Endothelial cell of umbilical vein (primary cell): ENCODE data around the gene C5orf15. TPM values are rescaled to one million over a fixed set of nuclear protein-coding genes. Genes with fewer than 3 reads are reported as not detected.

Source experiments
- BruUV-seq: library from RNA; stranded (reverse); fragments of 400-500 nt; replicated peaks from 2 replicates; lab custom pipeline; 2021; lab: Mats Ljungman, UMichigan
- CTCF ChIA-PET: fragments of 300-600, 350-600 bp; sonication (Branson Sonifier 250); formaldehyde crosslinking; loops from one replicate; lab custom pipeline; 2021; ENCODE audit warnings: antibody characterized with exemption, inconsistent platforms; lab: Charles Lee
- POLR2A ChIA-PET: fragments of 300-600, 350-600 bp; sonication (Branson Sonifier 250); formaldehyde crosslinking; loops from one replicate; lab custom pipeline; 2021; ENCODE audit warnings: antibody characterized with exemption, inconsistent platforms; lab: Charles Lee
- DNase-seq: peaks from one replicate; pipeline ENCODE4 v3.0.0-alpha.2; 2011; ENCODE audit warnings: low read depth, low spot score
- FAIRE-seq: peaks from 2 replicates; lab custom pipeline; 2011; peaks lifted over from hg19 to GRCh38; lab: Jason Lieb, UNC
- H2AFZ ChIP-seq: 2 replicates; pipeline ENCODE4 v1.6.0; 2012; ENCODE audit warnings: low read depth, low read length, control low read depth, inconsistent platforms
- H3K27ac ChIP-seq: 2 replicates; pipeline ENCODE4 v1.5.1; 2011; ENCODE audit warnings: low read depth, mild to moderate bottlenecking, control low read depth, low read length, moderate library complexity; ENCODE audit not compliant: insufficient read depth
- H3K27me3 ChIP-seq, 2 experiments: 2 replicates each; pipeline versions ENCODE4 v1.6.0 to v1.6.1; 2011; ENCODE audit warnings: low read length in 2 of 2, mixed read lengths in 1 of 2; ENCODE audit not compliant: control insufficient read depth in 2 of 2, insufficient read depth in 2 of 2
- H3K36me3 ChIP-seq, 2 experiments: 2 replicates in 1 of 2; 3 replicates in 1 of 2; pipeline ENCODE4 v1.5.1; 2011; ENCODE audit warnings: low read length in 2 of 2, mild to moderate bottlenecking in 1 of 2, moderate library complexity in 1 of 2; ENCODE audit not compliant: control insufficient read depth in 2 of 2, insufficient read depth in 2 of 2; ENCODE audit errors: extremely low read depth in 1 of 2
- H3K4me1 ChIP-seq: 3 replicates; pipeline ENCODE4 v1.5.1; 2011; ENCODE audit warnings: mild to moderate bottlenecking, low read length; ENCODE audit not compliant: control insufficient read depth, insufficient read depth; ENCODE audit errors: extremely low read depth
- H3K4me2 ChIP-seq: 2 replicates; pipeline ENCODE4 v1.6.1; 2011; ENCODE audit warnings: low read length, control low read depth, mixed read lengths; ENCODE audit not compliant: insufficient read depth
- H3K4me3 ChIP-seq, 3 experiments: fragments of 200-600 bp in 1 of 3; sonication (generic), shearing (Covaris generic) in 1 of 3; replicated peaks in 1 of 3; 2 replicates each; pipeline ENCODE4 v1.5.1; 2011 to 2016; ENCODE audit warnings: control low read depth in 3 of 3, low read length in 3 of 3, mild to moderate bottlenecking in 2 of 3, inconsistent platforms in 1 of 3, low read depth in 1 of 3, moderate library complexity in 1 of 3; ENCODE audit not compliant: insufficient read depth in 1 of 3
- H3K79me2 ChIP-seq: 2 replicates; pipeline ENCODE4 v1.6.0; 2012; ENCODE audit warnings: low read length, inconsistent platforms; ENCODE audit not compliant: control insufficient read depth, insufficient read depth
- H3K9ac ChIP-seq: replicated peaks from 2 replicates; pipeline ENCODE3; 2011; ENCODE audit warnings: low read length, control low read depth; ENCODE audit not compliant: insufficient read depth; ENCODE audit errors: extremely low read depth
- H3K9me1 ChIP-seq: replicated peaks from 3 replicates; pipeline ENCODE4 v1.6.0; 2011; ENCODE audit warnings: mild to moderate bottlenecking, low read length; ENCODE audit not compliant: control insufficient read depth, insufficient read depth; ENCODE audit errors: extremely low read depth
- H3K9me3 ChIP-seq: replicated peaks from 2 replicates; pipeline ENCODE4 v1.5.1; 2012; ENCODE audit warnings: low read length, inconsistent platforms; ENCODE audit not compliant: control insufficient read depth, insufficient read depth
- H4K20me1 ChIP-seq: replicated peaks from 2 replicates; pipeline ENCODE3; 2011; ENCODE audit warnings: mild to moderate bottlenecking, low read length; ENCODE audit not compliant: control insufficient read depth, insufficient read depth; ENCODE audit errors: extremely low read depth
- CTCF ChIP-seq, 2 donors: IDR thresholded peaks; 1 replicate in 1 of 2; 2 replicates in 1 of 2; pipeline ENCODE4 v1.5.1; 2011; ENCODE audit warnings: low read length in 2 of 2, mild to moderate bottlenecking in 2 of 2, moderate library complexity in 2 of 2, control low read depth in 1 of 2, inconsistent platforms in 1 of 2, low read depth in 1 of 2; ENCODE audit not compliant: insufficient read depth in 1 of 2; ENCODE audit errors: extremely low read depth in 1 of 2
- EZH2 ChIP-seq: IDR thresholded peaks from 2 replicates; pipeline ENCODE4 v1.6.1; 2012; ENCODE audit warnings: borderline replicate concordance, low read depth, mild to moderate bottlenecking, moderate library complexity, low read length, inconsistent platforms; ENCODE audit not compliant: severe bottlenecking
- FOS ChIP-seq: IDR thresholded peaks from 2 replicates; pipeline ENCODE4 v1.6.1; 2011; ENCODE audit warnings: mild to moderate bottlenecking, low read length, moderate library complexity, borderline replicate concordance; ENCODE audit not compliant: insufficient read depth
- GATA2 ChIP-seq: IDR thresholded peaks from 2 replicates; pipeline ENCODE4 v1.7.0; 2011; ENCODE audit warnings: low read depth, mild to moderate bottlenecking, moderate library complexity, mixed read lengths, low read length; ENCODE audit not compliant: insufficient read length, insufficient read depth
- JUN ChIP-seq: IDR thresholded peaks from 2 replicates; pipeline ENCODE4 v1.6.1; 2011; ENCODE audit warnings: borderline replicate concordance, low read depth; ENCODE audit not compliant: insufficient read length, insufficient read depth
- MAX ChIP-seq: IDR thresholded peaks from 2 replicates; pipeline ENCODE4 v1.6.1; 2011; ENCODE audit not compliant: insufficient read depth, insufficient read length
- MYC ChIP-seq: IDR thresholded peaks from one replicate; pipeline ENCODE4 v1.6.1; 2011; ENCODE audit warnings: mild to moderate bottlenecking, low read depth, low read length
- POLR2A ChIP-seq: IDR thresholded peaks from 2 replicates; pipeline ENCODE4 v1.6.1; 2012; ENCODE audit warnings: low read depth, mild to moderate bottlenecking, control low read depth, low read length
- POLR2AphosphoS5 ChIP-seq: IDR thresholded peaks from 2 replicates; pipeline ENCODE4 v1.6.1; 2012; ENCODE audit warnings: low read depth, mild to moderate bottlenecking, control low read depth, low read length, moderate library complexity; ENCODE audit not compliant: insufficient read depth
- dilution Hi-C: fragments of 300-500 bp; cut with MboI; formaldehyde crosslinking; loops from one replicate; pipeline ENCODE4 v1.15.0; 2019; ENCODE audit warnings: low sequenced_read_pairs; ENCODE audit not compliant: extremely low pct_ligation_motif_present
- intact Hi-C: fragments of 100-400 bp; cut with micrococcal nuclease; formaldehyde crosslinking; loops from one replicate; pipeline ENCODE4 v1.10.0; 2022
- polyA plus RNA-seq, 4 experiments: library from polyadenylated mRNA; depleted of rRNA in 3 of 4; stranded (reverse) in 3 of 4; unstranded in 1 of 4; fragments of >200 nt; gene quantifications; 2 replicates each; pipeline versions ENCODE4 v1.2.1 to v1.2.3, GENCODE V29; 2011 to 2012; ENCODE audit warnings: missing spikeins in 1 of 4
- total RNA-seq: library from RNA; stranded (reverse); gene quantifications from 2 replicates; pipeline ENCODE4 v1.2.3, GENCODE V29; 2021

C5orf15 gene
- total and polyA plus RNA-seq, 2 donors (not counting 3 experiments of a cell fraction or from before 2014, with no cell fraction given) = 25.3 to 45.4 TPM

- no TSS peak for BruUV-seq
- H3K4me1 ChIP-seq = peaks cover 38% of the 10 kb centered on the region
- ChIA-PET CTCF (interaction anchor here (0.5 to 2.7 kb wide), 7 partner anchors 11 to 960 kb away, joined by 3 to 22 read pairs (median 5); partner anchors contain the start of gene VDAC1), POLR2A (interaction anchor here (1.6 kb wide), 1 partner anchor 12 kb away, joined by 3 read pairs; no protein-coding TSS in a partner anchor)
- H4K20me1 ChIP-seq = peaks cover 6% of the 10 kb centered on the region
- FAIRE-seq (peak; percentile 82), DNase-seq (peak; percentile 66)
- no peak overlapping the region for H3K9ac ChIP-seq
- no peaks in the 10 kb centered on the region for H3K27me3 ChIP-seq
- dilution Hi-C loops = no loop called here
- H3K79me2 ChIP-seq = peaks cover 92% of the 10 kb centered on the region
- H3K9me1 ChIP-seq = no peaks in the 10 kb centered on the region
- H3K4me3 ChIP-seq = no peak overlapping the region
- no peak for TF ChIP-seq CTCF (IDR thresholded peaks at IDR 0.05; ENCODE audit: extremely low read depth in 1 of 2, insufficient read depth in 1 of 2, low read depth in 1 of 2, low read length in 2 of 2)
- peak overlapping the region; percentile 40 for H3K4me2 ChIP-seq
- H3K27ac ChIP-seq = no peak overlapping the region
- peaks cover 8 to 10% of the 10 kb centered on the region in 2 experiments for H3K36me3 ChIP-seq
- no peak overlapping the region for H2AFZ ChIP-seq
- intact Hi-C loops = no loop called here
- H3K9me3 ChIP-seq = no peaks in the 10 kb centered on the region
These were observed 24.9 kb upstream of the C5orf15 start for GRCh38 chr5:133993185-133993936.

- H3K27ac ChIP-seq = no peak overlapping the region
These were observed 24.2 kb upstream of the C5orf15 start for GRCh38 chr5:133992429-133993155.

More at GRCh38 chr5:133992429-133993155, 24.2 kb upstream of the C5orf15 start:
- H3K4me1 ChIP-seq = peaks cover 38% of the 10 kb centered on the region
- no TSS peak for BruUV-seq
- dilution Hi-C loops = no loop called here
- no peak overlapping the region for H3K4me3 ChIP-seq
- H3K79me2 ChIP-seq = peaks cover 88% of the 10 kb centered on the region
- H3K9ac ChIP-seq = no peak overlapping the region
- no peaks in the 10 kb centered on the region for H3K9me1 ChIP-seq
- POLR2A ChIA-PET = interaction anchor here (1.6 kb wide), 1 partner anchor 13 kb away, joined by 3 read pairs; no protein-coding TSS in a partner anchor
- H2AFZ ChIP-seq = no peak overlapping the region
- H3K4me2 ChIP-seq = no peak overlapping the region
- FAIRE-seq (no peak), DNase-seq (no peak)
- intact Hi-C loops = no loop called here
- H3K27me3 ChIP-seq = no peaks in the 10 kb centered on the region
- H3K36me3 ChIP-seq = peaks cover 8 to 14% of the 10 kb centered on the region in 2 experiments
- TF ChIP-seq POLR2AphosphoS5 (no peak), CTCF (IDR thresholded peaks at IDR 0.05; ENCODE audit: extremely low read depth in 1 of 2, insufficient read depth in 1 of 2, low read depth in 1 of 2, low read length in 2 of 2) (no peak), JUN (no peak), GATA2 (no peak), MYC (no peak), FOS (no peak), MAX (no peak), EZH2 (no peak), POLR2A (no peak)
- peaks cover 6% of the 10 kb centered on the region for H4K20me1 ChIP-seq
- H3K9me3 ChIP-seq = no peaks in the 10 kb centered on the region
- CTCF ChIA-PET = interaction anchor here (1.0 to 2.7 kb wide), 6 partner anchors 11 to 48 kb away, joined by 3 to 22 read pairs (median 6); partner anchors contain the start of gene VDAC1
